ENCODE measurements around the gene PHF13. TPM values are rescaled to one million over a fixed set of nuclear protein-coding genes. Genes with fewer than 3 reads are reported as not detected.

Gene PHF13
- total RNA-seq, 1 experiment from 2014 or later: 55.8 TPM

GRCh38 chr1:6596351-6596750 lies 17.2 kb upstream of the PHF13 start:
- H2BK15ac ChIP-seq (ENCODE audit: low read depth, low read length): no peak overlapping the region
- H2AK5ac ChIP-seq (ENCODE audit: insufficient read length, low read length): no peak overlapping the region
- no peaks in the 10 kb centered on the region for H3K9me3 ChIP-seq (ENCODE audit: control insufficient read depth, low read depth, low read length)
- Mint-ChIP-seq H3K36me3 (ENCODE audit: insufficient read depth in 1 of 3, low read depth in 3 of 3) (peaks cover 23 to 73% (median 52%) of the 10 kb centered on the region in 3 experiments), H3K27me3 (ENCODE audit: low read depth) (no peaks in the 10 kb centered on the region), H3K9me3 (no peaks in the 10 kb centered on the region), H3K4me3 (no peak overlapping the region), H3K27ac (peak overlapping the region in 1 of 3 experiments; percentile 72; a peak in 2 of 7 replicates), H3K4me1 (peaks cover 16 to 18% of the 10 kb centered on the region in 2 experiments)
- H3K4me1 ChIP-seq (ENCODE audit: insufficient read depth, low read length): no peaks in the 10 kb centered on the region
- H3K14ac ChIP-seq (ENCODE audit: insufficient read depth, low read length): no peak overlapping the region
- H3K79me1 ChIP-seq (ENCODE audit: insufficient read depth, low read depth, low read length, poor library complexity, severe bottlenecking): no peaks in the 10 kb centered on the region
- no peak overlapping the region for H4K8ac ChIP-seq (replicated peaks; ENCODE audit: insufficient read length, low read depth, low read length)
- no peaks in the 10 kb centered on the region for H3K27me3 ChIP-seq (ENCODE audit: insufficient read depth, low read length)
- H3K23ac ChIP-seq (ENCODE audit: insufficient read length, low read depth, low read length): no peak overlapping the region
- H3K79me2 ChIP-seq (ENCODE audit: insufficient read depth, low read length): peaks cover 13% of the 10 kb centered on the region; the same call in 1 of the 2 replicates
- H3K18ac ChIP-seq (ENCODE audit: insufficient read length, low read depth, low read length): no peak overlapping the region
- no peak for DNase-seq
- H2AFZ ChIP-seq (ENCODE audit: low read length): no peak overlapping the region
- H2BK12ac ChIP-seq (ENCODE audit: insufficient read length, low read depth, low read length): no peak overlapping the region
- no peak overlapping the region for H3K9ac ChIP-seq (ENCODE audit: extremely low read depth, insufficient read length, low read length)
- no peak overlapping the region for H3K27ac ChIP-seq (ENCODE audit: insufficient read length, low read depth, low read length)
- H3K4me2 ChIP-seq (ENCODE audit: insufficient read depth, insufficient read length, low read length): no peak overlapping the region
- peaks cover 7% of the 10 kb centered on the region for H3K23me2 ChIP-seq (ENCODE audit: insufficient read length, low read depth, low read length, poor library complexity, severe bottlenecking)
- H3K4ac ChIP-seq (ENCODE audit: low read depth, low read length): no peak overlapping the region
- no peak for TF ChIP-seq CTCF (conservative IDR thresholded peaks at IDR 0.05)
- WGBS (ENCODE audit: extremely low coverage, insufficient read length, low lambda C conversion rate): no CpG with 5 or more reads among the region's 7 CpGs
- H2BK20ac ChIP-seq (ENCODE audit: low read depth, low read length, poor library complexity, severe bottlenecking): no peak overlapping the region
- peaks cover 2% of the 10 kb centered on the region for H4K20me1 ChIP-seq (ENCODE audit: control insufficient read depth, insufficient read depth, insufficient read length)
- H3T11ph ChIP-seq (ENCODE audit: low read length): no peak overlapping the region
- no peak overlapping the region for H2BK120ac ChIP-seq (ENCODE audit: low read depth, low read length, poor library complexity, severe bottlenecking)
- H3K56ac ChIP-seq (ENCODE audit: insufficient read length, low read depth, low read length): no peak overlapping the region
- H4K91ac ChIP-seq (ENCODE audit: insufficient read length, low read depth, low read length): no peak overlapping the region
- no peak overlapping the region for H4K5ac ChIP-seq (ENCODE audit: insufficient read length, low read depth, low read length)
- no peak overlapping the region for H2BK5ac ChIP-seq (ENCODE audit: insufficient read length, low read length)
